ENCODE data around the gene CD1E.

DNA sequence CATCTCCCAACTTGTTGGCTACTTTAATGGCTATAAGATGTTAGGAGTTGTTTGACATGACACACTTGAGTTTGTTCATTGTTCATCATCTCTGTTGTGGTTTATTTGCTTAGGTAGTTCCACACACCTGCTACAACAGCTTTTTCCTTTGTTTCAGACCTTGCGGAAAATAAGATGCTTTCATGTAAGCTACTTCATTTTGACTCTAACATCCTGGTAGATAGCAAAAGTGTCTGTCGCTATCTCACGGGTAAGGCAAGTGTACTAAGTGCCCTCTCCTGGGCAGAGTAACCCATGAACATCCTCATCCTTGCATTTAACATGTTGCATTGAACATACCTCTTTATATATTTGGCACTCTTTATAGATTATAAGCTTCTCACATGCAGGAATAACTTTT, 47.2 kb downstream of the CD1E start:
- TF ChIP-seq CHD2 (IDR thresholded peaks at IDR 0.05; ENCODE audit: low read length, partially characterized antibody) = no peak
- no peak for TF ChIP-seq CTCF (IDR thresholded peaks at IDR 0.05)
- no peak for TF ChIP-seq MAX (IDR thresholded peaks at IDR 0.05; ENCODE audit: low read depth)
- TF ChIP-seq RXRA (IDR thresholded peaks at IDR 0.05; ENCODE audit: borderline replicate concordance, low read depth) = no peak
- no peak for TF ChIP-seq GABPA (IDR thresholded peaks at IDR 0.05; ENCODE audit: low read depth)
- no peak for TF ChIP-seq USF2 (IDR thresholded peaks at IDR 0.05; ENCODE audit: borderline replicate concordance, low read depth, low read length)
- TF ChIP-seq EP300 (IDR thresholded peaks at IDR 0.05; ENCODE audit: borderline replicate concordance in 1 of 2, low read depth in 1 of 2, low read length in 1 of 2) = no peak
